HL-60 (cell line): ENCODE data around the gene AIFM1.

Experiments
- CTCF ChIP-seq: IDR thresholded peaks from one replicate; pipeline ENCODE4 v1.5.1; 2011; ENCODE audit warnings: low read length, control low read depth, inconsistent platforms; ENCODE audit not compliant: insufficient read depth
- POLR2AphosphoS5 ChIP-seq: IDR thresholded peaks from 2 replicates; pipeline ENCODE4 v1.6.1; 2012; ENCODE audit warnings: low read depth
- REST ChIP-seq: IDR thresholded peaks from 2 replicates; pipeline ENCODE4 v1.6.1; 2012; ENCODE audit warnings: low read depth; ENCODE audit not compliant: insufficient replicate concordance

DNA sequence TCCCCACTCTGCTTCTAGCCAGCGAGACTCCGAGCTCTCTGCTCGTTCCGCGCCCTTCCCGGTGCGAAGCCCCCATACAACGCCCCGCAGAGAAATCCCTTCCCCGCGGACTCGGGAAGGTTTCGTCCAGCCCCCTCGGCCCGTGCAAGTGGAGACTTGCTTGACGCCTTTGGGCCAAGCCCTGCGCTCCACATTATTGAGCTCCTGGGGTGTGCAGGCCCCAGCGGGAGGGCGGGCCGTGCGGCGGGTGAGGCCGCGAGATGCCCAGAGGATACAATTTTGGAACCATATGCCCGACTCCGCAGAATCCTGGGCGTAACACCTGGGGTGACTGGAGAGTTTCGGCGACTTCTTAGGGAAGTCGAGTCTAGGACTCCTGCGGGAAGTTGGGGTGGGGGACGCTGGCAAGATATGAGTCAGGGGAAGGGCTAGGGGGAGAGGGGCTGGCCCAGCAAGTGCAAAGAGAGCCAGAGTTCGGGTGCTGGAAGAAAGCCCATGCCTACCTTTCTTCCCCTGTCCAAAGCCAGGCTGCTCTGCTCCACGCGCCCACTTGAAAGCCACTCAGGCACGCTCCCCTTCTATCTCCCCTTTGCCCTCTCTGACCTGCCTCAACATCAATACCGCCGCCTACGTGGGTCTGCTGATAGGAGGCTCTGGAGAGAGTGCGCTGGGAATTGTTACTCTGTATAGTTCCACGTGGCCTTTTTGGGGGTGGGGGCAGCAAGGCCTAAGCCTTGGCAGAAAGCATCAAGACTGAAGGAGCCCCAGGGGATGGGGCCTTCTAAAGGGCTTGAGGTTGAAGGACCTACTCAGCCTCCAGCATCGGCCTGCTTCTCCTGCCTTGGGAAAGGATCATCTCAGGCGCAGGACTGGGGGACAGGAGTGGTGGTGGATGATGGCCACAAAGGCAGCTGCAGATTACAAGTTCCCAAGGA is 54.2 kb downstream of the AIFM1 start:
- no peak for TF ChIP-seq CTCF
- TF ChIP-seq POLR2AphosphoS5, result no peak
- TF ChIP-seq REST, result no peak
